HepG2 (cell line): ENCODE measurements around the gene ESRRG. TPM values are rescaled to one million over a fixed set of nuclear protein-coding genes. Genes with fewer than 3 reads are reported as not detected.

ENCODE experiments used
- ATAC-seq: fragments of 200-7000 bp; cut with Tn5 transposase; 3 replicates; pipeline ENCODE4 v1.9.1; 2020; ENCODE audit warnings: mild to moderate bottlenecking, moderate library complexity
- Bru-seq: library from RNA; stranded (reverse); fragments of 400-500 nt; gene quantifications from one replicate; lab custom pipeline; 2021; lab: Mats Ljungman, UMichigan
- BruChase-seq, 2 experiments: library from RNA; stranded (reverse); fragments of 400-500 nt; gene quantifications; one replicate each; lab custom pipeline; 2021; lab: Mats Ljungman, UMichigan
- BruUV-seq: library from RNA; stranded (reverse); fragments of 400-500 nt; replicated peaks from 2 replicates; lab custom pipeline; 2021; lab: Mats Ljungman, UMichigan
- CTCF ChIA-PET: fragments of 300-600 bp; formaldehyde crosslinking; extraction: SDS; loops from one replicate; lab custom pipeline; 2021; ENCODE audit warnings: low total read pairs, inconsistent platforms, low intra/inter-chr PET ratio; lab: Yijun Ruan, JAX
- POLR2A ChIA-PET: fragments of 350-600 bp; sonication (Branson Sonifier 250); formaldehyde crosslinking; loops from one replicate; lab custom pipeline; 2020; ENCODE audit warnings: antibody characterized with exemption, inconsistent platforms; lab: Yijun Ruan, JAX
- DNase-seq: peaks from one replicate; pipeline ENCODE4 v3.0.0-alpha.2; 2015; ENCODE audit warnings: low spot score
- FAIRE-seq: peaks from 3 replicates; lab custom pipeline; 2011; peaks lifted over from hg19 to GRCh38; lab: Jason Lieb, UNC
- H2AFZ ChIP-seq: one replicate; pipeline ENCODE4 v1.6.1; 2011; ENCODE audit warnings: low read length, inconsistent platforms
- H3K27ac ChIP-seq: fragments of 300-600 bp; 3 replicates; pipeline ENCODE4 v1.8.0; 2011; ENCODE audit warnings: mixed run types, mild to moderate bottlenecking, mixed read lengths, low read length, inconsistent platforms; ENCODE audit not compliant: insufficient read depth; ENCODE audit errors: extremely low read length
- H3K27me3 ChIP-seq, 2 experiments: fragments of 200-600 bp in 1 of 2; 2 replicates in 1 of 2; 3 replicates in 1 of 2; pipeline versions ENCODE4 v1.6.0 to v1.8.0; 2011; ENCODE audit warnings: low read length in 2 of 2, mild to moderate bottlenecking in 2 of 2, moderate library complexity in 2 of 2, inconsistent platforms in 1 of 2; ENCODE audit not compliant: insufficient read depth in 2 of 2, control insufficient read depth in 1 of 2
- H3K36me3 ChIP-seq, 2 experiments: fragments of 200-600 bp in 1 of 2; replicated peaks in 1 of 2; 2 replicates in 1 of 2; 3 replicates in 1 of 2; pipeline versions ENCODE4 v1.5.1 to v1.8.0; 2011; ENCODE audit warnings: low read length in 2 of 2, inconsistent platforms in 1 of 2; ENCODE audit not compliant: insufficient read depth in 2 of 2, control insufficient read depth in 1 of 2
- H3K4me1 ChIP-seq: 2 replicates; pipeline ENCODE4 v1.5.1; 2012; ENCODE audit warnings: low read length, inconsistent platforms; ENCODE audit not compliant: insufficient read depth
- H3K4me2 ChIP-seq: 2 replicates; pipeline ENCODE4 v1.6.0; 2011; ENCODE audit warnings: low read depth, low read length, inconsistent platforms
- H3K4me3 ChIP-seq, 3 experiments: fragments of 200-600 bp in 1 of 3; sonication (generic), shearing (Covaris generic) in 1 of 3; replicated peaks in 1 of 3; 2 replicates each; pipeline ENCODE4 v1.5.1; 2011 to 2016; ENCODE audit warnings: low read length in 3 of 3, inconsistent platforms in 2 of 3, low read depth in 2 of 3, mild to moderate bottlenecking in 2 of 3, control low read depth in 1 of 3, mixed read lengths in 1 of 3; ENCODE audit not compliant: insufficient read depth in 1 of 3
- H3K79me2 ChIP-seq: one replicate; pipeline ENCODE4 v1.6.1; 2011; ENCODE audit warnings: low read length, inconsistent platforms; ENCODE audit not compliant: insufficient read depth
- H3K9ac ChIP-seq: 2 replicates; pipeline ENCODE4 v1.6.0; 2011; ENCODE audit warnings: mild to moderate bottlenecking, low read depth, low read length, inconsistent platforms; ENCODE audit not compliant: insufficient read depth
- H3K9me3 ChIP-seq: 2 replicates; pipeline ENCODE4 v1.5.1; 2012; ENCODE audit warnings: mild to moderate bottlenecking, low read length
- H4K20me1 ChIP-seq: 2 replicates; pipeline ENCODE4 v1.6.0; 2011; ENCODE audit warnings: inconsistent platforms, mild to moderate bottlenecking, low read length, moderate library complexity; ENCODE audit not compliant: insufficient read depth
- ATRX ChIP-seq: sonication (generic); formaldehyde crosslinking; IDR thresholded peaks from 2 replicates; pipeline ENCODE4 v1.4.0; 2020; ENCODE audit warnings: missing genetic modification reagents, borderline replicate concordance
- EZH2 ChIP-seq: conservative IDR thresholded peaks from 2 replicates; pipeline ENCODE4 v1.6.1; 2012; ENCODE audit warnings: mild to moderate bottlenecking, low read depth, low read length, moderate library complexity
- PLRG1 ChIP-seq: fragments of 450-650 bp; conservative IDR thresholded peaks from 2 replicates; pipeline ENCODE4 v1.6.1; 2016
- RBFOX2 ChIP-seq: fragments of 200-400 bp; formaldehyde crosslinking; IDR thresholded peaks from 2 replicates; pipeline ENCODE4 v1.6.1; 2017; ENCODE audit warnings: low read depth, mild to moderate bottlenecking, low read length
- ZFP90 ChIP-seq: sonication (generic); formaldehyde crosslinking; IDR thresholded peaks from 2 replicates; pipeline ENCODE4 v1.8.0; 2022; ENCODE audit warnings: missing genetic modification reagents, mild to moderate bottlenecking, inconsistent platforms, borderline replicate concordance
- WGBS: methylation state at CpG from one replicate; pipeline ENCODE4 v1.1.6; 2017; ENCODE audit warnings: low lambda C conversion rate; 5-methylcytosine and 5-hydroxymethylcytosine counted together
- in situ Hi-C: cut with HindIII; loops from 2 replicates; pipeline ENCODE4 v1.10.0; 2017; ENCODE audit warnings: low pct_unique_long_range_greater_than_20kb; ENCODE audit not compliant: extremely low pct_ligation_motif_present
- intact Hi-C: fragments of 100-400 bp; cut with micrococcal nuclease; formaldehyde crosslinking; loops from one replicate; pipeline ENCODE4 v1.10.0; 2022; ENCODE audit not compliant: unreplicated experiment
- long read RNA-seq, 2 experiments: library from RNA in 1 of 2; library from polyadenylated mRNA in 1 of 2; stranded (forward) in 1 of 2; unstranded in 1 of 2; transcript quantifications; one replicate each; pipeline ENCODE4 v2.0.0, GENCODE V29; 2019 to 2022
- polyA minus RNA-seq, 3 experiments: library from RNA; depleted of rRNA, polyadenylated mRNA; stranded (reverse); fragments of >200 nt; gene quantifications; 2 replicates each; pipeline ENCODE4 v1.2.3, GENCODE V29; 2011; ENCODE audit warnings: low replicate concordance in 1 of 3
- polyA plus RNA-seq, 8 experiments: library from polyadenylated mRNA; depleted of rRNA in 3 of 8; stranded (reverse) in 7 of 8; unstranded in 1 of 8; fragments of >200 nt; fragmentation: Illumina TruSeq in 4 of 8; extraction: Trizol in 4 of 8; gene quantifications; 2 replicates each; pipeline versions ENCODE4 v1.2.1 to v1.2.3, GENCODE V29; 2011 to 2016; ENCODE audit warnings: low read depth in 4 of 8, missing spikeins in 1 of 8, mixed read lengths in 1 of 8; ENCODE audit not compliant: insufficient read depth in 1 of 8
- total RNA-seq, 5 experiments: library from RNA; depleted of rRNA; stranded (reverse); fragments of >200 nt; fragmentation: Illumina TruSeq; extraction: Trizol; gene quantifications; 2 replicates each; pipeline ENCODE4 v1.2.3, GENCODE V29; 2016; ENCODE audit warnings: low read depth in 1 of 5
- TF ChIP-seq, protein P1 (sequence below): IDR thresholded peaks from 2 replicates; pipeline ENCODE4 v1.6.1; 2018; ENCODE audit warnings: missing genetic modification reagents, mild to moderate bottlenecking, missing compliant biosample characterization
- TF ChIP-seq, protein P2 (sequence below): sonication (generic); formaldehyde crosslinking; IDR thresholded peaks from 2 replicates; pipeline ENCODE4 v1.9.0; 2021; ENCODE audit warnings: missing genetic modification reagents, mild to moderate bottlenecking, borderline replicate concordance

ESRRG gene
- total RNA-seq (2016; rRNA removed; fragmentation: Illumina TruSeq; extraction: Trizol) (not detected in 2 replicates), polyA plus RNA-seq (2011; rRNA removed) (not detected in 2 replicates), polyA minus RNA-seq (2011; rRNA and poly(A)+ RNA removed; ENCODE audit: low replicate concordance) (0.65 TPM in 1 of 2 replicates, not detected in the other), Bru-seq, nascent RNA (percentile 1 among the genes with signal in this experiment), BruChase-seq, experiment 1, labeled RNA remaining after a 6-hour chase (percentile 1 among the genes with signal in this experiment), BruChase-seq, experiment 2, labeled RNA remaining after a 2-hour chase (percentile 3 among the genes with signal in this experiment)
- total RNA-seq (2016; cell fraction: cytosol; rRNA removed; fragmentation: Illumina TruSeq; extraction: Trizol; ENCODE audit: low read depth) = not detected in 2 replicates
- not detected in 2 replicates for total RNA-seq (2016; cell fraction: insoluble cytoplasmic fraction; rRNA removed; fragmentation: Illumina TruSeq; extraction: Trizol)
- total RNA-seq (2016; cell fraction: membrane; rRNA removed; fragmentation: Illumina TruSeq; extraction: Trizol) = not detected in 2 replicates
- total RNA-seq (2016; cell fraction: nucleus; rRNA removed; fragmentation: Illumina TruSeq; extraction: Trizol) = not detected in 2 replicates
- not detected in 2 replicates for polyA plus RNA-seq (2011; cell fraction: cytosol; rRNA removed)
- not detected in 2 replicates for polyA plus RNA-seq (2011; cell fraction: nucleus; rRNA removed)
- polyA plus RNA-seq (2012) = not detected in 2 replicates
- not detected in 2 replicates for polyA plus RNA-seq (2016; cell fraction: cytosol; fragmentation: Illumina TruSeq; extraction: Trizol; ENCODE audit: low read depth)
- not detected in 2 replicates for polyA plus RNA-seq (2016; cell fraction: insoluble cytoplasmic fraction; fragmentation: Illumina TruSeq; extraction: Trizol; ENCODE audit: low read depth)
- not detected in 2 replicates for polyA plus RNA-seq (2016; cell fraction: membrane; fragmentation: Illumina TruSeq; extraction: Trizol; ENCODE audit: low read depth)
- polyA plus RNA-seq (2016; cell fraction: nucleus; fragmentation: Illumina TruSeq; extraction: Trizol; ENCODE audit: insufficient read depth, low read depth) = not detected in 2 replicates
- polyA minus RNA-seq (2011; cell fraction: cytosol; rRNA and poly(A)+ RNA removed) = not detected in 2 replicates
- not detected in 2 replicates for polyA minus RNA-seq (2011; cell fraction: nucleus; rRNA and poly(A)+ RNA removed)
- long read RNA-seq, experiment 1 = 0 reads
- long read RNA-seq, experiment 2 = 0 reads

DNA sequence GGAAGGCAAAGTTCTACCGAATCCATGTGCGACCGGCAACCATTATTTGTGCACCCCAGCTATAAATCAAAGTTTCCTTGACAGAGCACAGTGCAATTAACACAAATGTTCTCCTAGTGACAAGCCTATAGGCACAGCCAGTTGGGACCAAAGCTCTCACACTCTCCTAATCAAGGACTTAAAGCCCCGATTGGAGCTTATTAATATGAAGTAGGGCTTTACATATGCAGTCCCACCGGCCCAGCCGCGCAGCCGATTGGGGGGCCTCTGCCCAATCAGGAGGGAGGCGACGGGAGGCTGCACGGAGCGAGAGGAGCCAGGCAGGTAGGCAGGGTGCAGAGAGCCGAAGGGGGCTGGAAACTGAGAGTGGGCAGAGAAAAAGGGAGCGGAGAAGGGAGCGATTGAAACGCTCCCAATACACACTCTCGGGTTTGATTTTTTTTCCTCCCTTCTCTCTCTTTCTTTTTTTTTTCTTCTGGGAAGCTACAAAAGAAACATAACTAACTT is at the start of gene ESRRG:
TSS of gene ESRRG (minus strand) at position 156 of the 507 bp plus-strand sequence. CDS start at position 26, 130 bp downstream.
- Histone ChIP-seq H3K9me3 (no peaks in the 10 kb centered on the region), H4K20me1 (no peaks in the 10 kb centered on the region; the same call in 1 of the 2 replicates), H3K4me1 (no peaks in the 10 kb centered on the region), H3K36me3 (no peaks in the 10 kb centered on the region), H3K9ac (no peak within 1 kb of the TSS), H3K4me2 (peak within 1 kb of the TSS; percentile 24; the same call in 1 of the 2 replicates), H3K27ac (no peak within 1 kb of the TSS), H3K4me3 (peak within 1 kb of the TSS in 1 of 3 experiments; percentile 16; a peak in 1 of 6 replicates), H2AFZ (no peak within 1 kb of the TSS), H3K79me2 (no peaks in the 10 kb centered on the region), H3K27me3 (peaks cover 3 to 16% of the 10 kb centered on the region in 2 experiments; a peak in 3 of 5 replicates)
- DNase-seq (peak; percentile 1), ATAC-seq (peak; percentile 83), FAIRE-seq (no peak)
- TF ChIP-seq RBFOX2 (no peak), EZH2 (0 out of 2 replicates have a peak, but pooled peaks have one; percentile 55)
- CTCF ChIA-PET = no interaction called here
- in situ Hi-C loops (no loop called here), intact Hi-C loops (no loop called here)
- WGBS = 2% methylated on average over 17 of the region's 17 CpGs
- BruUV-seq = no TSS peak
- POLR2A ChIA-PET = no interaction called here

DNA sequence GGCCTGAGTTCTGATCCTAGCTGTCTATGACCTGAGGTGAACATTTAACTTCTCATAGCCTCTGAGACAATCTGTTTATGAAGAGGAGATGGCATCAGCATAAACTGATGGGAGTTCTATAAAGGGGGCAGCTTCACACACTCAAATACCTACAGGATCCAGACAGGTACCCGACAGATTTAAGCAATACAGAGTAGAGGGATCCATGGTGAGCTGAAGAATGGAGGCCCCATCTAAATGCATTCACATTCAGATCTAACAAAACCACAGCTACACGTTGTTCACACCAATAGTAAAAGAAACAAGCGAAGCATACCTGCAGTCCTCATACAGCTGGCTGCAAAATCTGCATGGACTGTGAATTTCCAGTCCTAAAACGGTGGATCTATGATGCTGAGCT is 48.7 kb upstream of the ESRRG start:
- no peak overlapping the region for H3K9ac ChIP-seq
- POLR2A ChIA-PET = no interaction called here
- intact Hi-C loops (no loop called here), in situ Hi-C loops (no loop called here)
- FAIRE-seq (no peak), ATAC-seq (no peak), DNase-seq (no peak)
- CTCF ChIA-PET = no interaction called here
- no peaks in the 10 kb centered on the region for H3K9me3 ChIP-seq
- no peaks in the 10 kb centered on the region for H3K36me3 ChIP-seq
- 0% methylated on average over 4 of the region's 4 CpGs for WGBS
- H4K20me1 ChIP-seq = no peaks in the 10 kb centered on the region
- no peaks in the 10 kb centered on the region for H3K27me3 ChIP-seq
- H2AFZ ChIP-seq = no peak overlapping the region
- H3K4me2 ChIP-seq = no peak overlapping the region
- no peaks in the 10 kb centered on the region for H3K4me1 ChIP-seq
- H3K79me2 ChIP-seq = no peaks in the 10 kb centered on the region
- no peak overlapping the region for H3K27ac ChIP-seq
- no peak overlapping the region for H3K4me3 ChIP-seq
- BruUV-seq = no TSS peak
- no peak for TF ChIP-seq ATRX (CRISPR knock-in tag)
- TF ChIP-seq ZFP90 (CRISPR knock-in tag) = no peak
- no peak for TF ChIP-seq PLRG1
- TF ChIP-seq, protein P1, sequence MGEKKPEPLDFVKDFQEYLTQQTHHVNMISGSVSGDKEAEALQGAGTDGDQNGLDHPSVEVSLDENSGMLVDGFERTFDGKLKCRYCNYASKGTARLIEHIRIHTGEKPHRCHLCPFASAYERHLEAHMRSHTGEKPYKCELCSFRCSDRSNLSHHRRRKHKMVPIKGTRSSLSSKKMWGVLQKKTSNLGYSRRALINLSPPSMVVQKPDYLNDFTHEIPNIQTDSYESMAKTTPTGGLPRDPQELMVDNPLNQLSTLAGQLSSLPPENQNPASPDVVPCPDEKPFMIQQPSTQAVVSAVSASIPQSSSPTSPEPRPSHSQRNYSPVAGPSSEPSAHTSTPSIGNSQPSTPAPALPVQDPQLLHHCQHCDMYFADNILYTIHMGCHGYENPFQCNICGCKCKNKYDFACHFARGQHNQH (CRISPR knock-in tag) = no peak
- TF ChIP-seq, protein P2, sequence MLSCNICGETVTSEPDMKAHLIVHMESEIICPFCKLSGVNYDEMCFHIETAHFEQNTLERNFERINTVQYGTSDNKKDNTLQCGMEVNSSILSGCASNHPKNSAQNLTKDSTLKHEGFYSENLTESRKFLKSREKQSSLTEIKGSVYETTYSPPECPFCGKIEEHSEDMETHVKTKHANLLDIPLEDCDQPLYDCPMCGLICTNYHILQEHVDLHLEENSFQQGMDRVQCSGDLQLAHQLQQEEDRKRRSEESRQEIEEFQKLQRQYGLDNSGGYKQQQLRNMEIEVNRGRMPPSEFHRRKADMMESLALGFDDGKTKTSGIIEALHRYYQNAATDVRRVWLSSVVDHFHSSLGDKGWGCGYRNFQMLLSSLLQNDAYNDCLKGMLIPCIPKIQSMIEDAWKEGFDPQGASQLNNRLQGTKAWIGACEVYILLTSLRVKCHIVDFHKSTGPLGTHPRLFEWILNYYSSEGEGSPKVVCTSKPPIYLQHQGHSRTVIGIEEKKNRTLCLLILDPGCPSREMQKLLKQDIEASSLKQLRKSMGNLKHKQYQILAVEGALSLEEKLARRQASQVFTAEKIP (CRISPR knock-in tag) = no peak
